ENCODE data around the gene MYMX. TPM values are rescaled to one million over a fixed set of nuclear protein-coding genes. Genes with fewer than 3 reads are reported as not detected.

The MYMX gene
- total RNA-seq, 1 donor from 2014 or later = 0.91 TPM

DNA sequence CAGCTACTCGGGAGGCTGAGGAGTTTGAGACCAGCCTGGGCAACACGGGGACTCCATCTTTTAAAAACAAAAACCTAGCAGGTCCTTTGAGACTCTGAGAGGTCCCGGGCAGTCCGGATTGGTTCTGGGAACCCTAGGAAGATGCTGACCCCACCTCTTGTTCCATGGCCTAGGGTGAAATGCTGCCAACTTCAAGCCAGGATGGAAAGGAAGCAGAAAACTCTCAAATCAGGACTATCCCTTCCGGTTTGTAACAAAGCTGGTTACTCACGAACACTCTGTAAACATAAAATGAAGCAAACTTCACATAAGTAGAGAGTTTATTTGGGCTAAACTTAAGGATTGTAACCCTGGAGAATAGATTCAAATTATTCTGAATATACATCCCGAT is 30.1 kb upstream of the MYMX start:
- no peak for TF ChIP-seq CTCF (IDR thresholded peaks at IDR 0.05; ENCODE audit: partially characterized antibody, unreplicated experiment)
- Mint-ChIP-seq H3K9me3 (ENCODE audit: unreplicated experiment) (no peaks in the 10 kb centered on the region), H3K4me3 (ENCODE audit: unreplicated experiment) (no peak overlapping the region), H3K4me1 (ENCODE audit: low read depth, unreplicated experiment) (peaks cover 6% of the 10 kb centered on the region), H3K36me3 (ENCODE audit: unreplicated experiment) (no peaks in the 10 kb centered on the region), H3K27me3 (ENCODE audit: unreplicated experiment) (peaks cover 2% of the 10 kb centered on the region), H3K27ac (ENCODE audit: unreplicated experiment) (no peak overlapping the region)
- no peak for DNase-seq

- no peak for TF ChIP-seq CTCF (IDR thresholded peaks at IDR 0.05; ENCODE audit: partially characterized antibody, unreplicated experiment)
- no peaks in the 10 kb centered on the region for H3K9me3 Mint-ChIP-seq (ENCODE audit: unreplicated experiment)
- DNase-seq = no peak
- H3K4me3 Mint-ChIP-seq (ENCODE audit: unreplicated experiment) = no peak overlapping the region
- H3K27me3 Mint-ChIP-seq (ENCODE audit: unreplicated experiment) = peaks cover 2% of the 10 kb centered on the region
- H3K27ac Mint-ChIP-seq (ENCODE audit: unreplicated experiment) = no peak overlapping the region
- no peaks in the 10 kb centered on the region for H3K36me3 Mint-ChIP-seq (ENCODE audit: unreplicated experiment)
- H3K4me1 Mint-ChIP-seq (ENCODE audit: low read depth, unreplicated experiment) = peaks cover 6% of the 10 kb centered on the region
These were observed 27.9 kb upstream of the MYMX start for GRCh38 chr6:44188819-44189218.

DNA sequence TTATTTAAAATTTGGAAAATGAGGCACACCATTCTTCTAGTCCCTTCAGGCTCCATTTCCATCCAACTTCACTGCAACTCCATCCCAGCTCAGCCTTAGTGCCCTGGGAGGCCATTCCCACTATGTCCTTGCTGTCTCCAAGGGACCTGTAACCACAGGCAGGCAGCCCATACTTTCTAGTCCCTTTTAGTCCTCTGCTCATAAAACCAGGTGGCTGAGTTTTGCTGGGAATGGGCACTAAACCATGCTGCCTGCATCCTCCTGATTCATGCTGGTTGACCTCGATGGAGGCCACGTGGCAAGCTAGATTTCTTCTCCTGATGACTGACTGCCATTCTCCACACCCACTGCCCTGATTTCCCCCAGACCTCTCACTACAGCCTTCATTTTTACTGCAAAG is 27.5 kb upstream of the MYMX start:
- Mint-ChIP-seq H3K9me3 (ENCODE audit: unreplicated experiment) (no peaks in the 10 kb centered on the region), H3K27me3 (ENCODE audit: unreplicated experiment) (no peaks in the 10 kb centered on the region), H3K4me3 (ENCODE audit: unreplicated experiment) (no peak overlapping the region), H3K27ac (ENCODE audit: unreplicated experiment) (no peak overlapping the region), H3K4me1 (ENCODE audit: low read depth, unreplicated experiment) (peaks cover 6% of the 10 kb centered on the region), H3K36me3 (ENCODE audit: unreplicated experiment) (no peaks in the 10 kb centered on the region)
- no peak for TF ChIP-seq CTCF (IDR thresholded peaks at IDR 0.05; ENCODE audit: partially characterized antibody, unreplicated experiment)
- no peak for DNase-seq

GRCh38 chr6:44190715-44191114 is 26.0 kb upstream of the MYMX start:
- Mint-ChIP-seq H3K36me3 (ENCODE audit: unreplicated experiment) (no peaks in the 10 kb centered on the region), H3K27ac (ENCODE audit: unreplicated experiment) (no peak overlapping the region), H3K9me3 (ENCODE audit: unreplicated experiment) (no peaks in the 10 kb centered on the region), H3K4me3 (ENCODE audit: unreplicated experiment) (no peak overlapping the region), H3K27me3 (ENCODE audit: unreplicated experiment) (no peaks in the 10 kb centered on the region), H3K4me1 (ENCODE audit: low read depth, unreplicated experiment) (peaks cover 6% of the 10 kb centered on the region)
- DNase-seq = no peak
- TF ChIP-seq CTCF (IDR thresholded peaks at IDR 0.05; ENCODE audit: partially characterized antibody, unreplicated experiment) = no peak

- Mint-ChIP-seq H3K4me1 (ENCODE audit: low read depth, unreplicated experiment) (no peaks in the 10 kb centered on the region), H3K36me3 (ENCODE audit: unreplicated experiment) (no peaks in the 10 kb centered on the region), H3K4me3 (ENCODE audit: unreplicated experiment) (no peak overlapping the region), H3K9me3 (ENCODE audit: unreplicated experiment) (no peaks in the 10 kb centered on the region), H3K27ac (ENCODE audit: unreplicated experiment) (no peak overlapping the region), H3K27me3 (ENCODE audit: unreplicated experiment) (no peaks in the 10 kb centered on the region)
- no peak for DNase-seq
- TF ChIP-seq CTCF (IDR thresholded peaks at IDR 0.05; ENCODE audit: partially characterized antibody, unreplicated experiment) = no peak
These were observed 24.2 kb upstream of the MYMX start for GRCh38 chr6:44192428-44193041.

All from glutamatergic neuron (in vitro differentiated cells).